DMS 273 treated with DMSO at 0.1 percent for 48 hours (cell line): ENCODE results near the gene PIPOX.
A peak's percentile ranks its signal among the peaks of the same experiment; 100 is the strongest.

Experiments used
- DNase-seq: peaks from one replicate; lab custom pipeline; 2025; lab: John Stamatoyannopoulos, UW

Gene PIPOX

GRCh38 chr17:29048440-29049368 is 5.8 kb downstream of the PIPOX start:
- DNase-seq = no peak

- no peak for DNase-seq
These were observed 6.7 kb downstream of the PIPOX start for GRCh38 chr17:29049541-29050145.

- no peak for DNase-seq
These were observed 7.2 kb downstream of the PIPOX start for GRCh38 chr17:29050176-29050575.

- DNase-seq = no peak
These were observed 8.3 kb downstream of the PIPOX start for GRCh38 chr17:29051194-29051593.

- DNase-seq = no peak
These were observed 8.8 kb downstream of the PIPOX start for GRCh38 chr17:29051731-29052130.

GRCh38 chr17:29054835-29055234 is 11.9 kb downstream of the PIPOX start:
- DNase-seq = no peak

GRCh38 chr17:29057361-29057760 is 14.4 kb downstream of the PIPOX start:
- DNase-seq = no peak

- DNase-seq = no peak
These were observed 15.4 kb downstream of the PIPOX start for GRCh38 chr17:29058391-29058790.

GRCh38 chr17:29059281-29059680 is 16.3 kb downstream of the PIPOX start:
- DNase-seq = no peak

GRCh38 chr17:29060475-29060874 is 17.5 kb downstream of the PIPOX start:
- DNase-seq = no peak

GRCh38 chr17:29061036-29061435 is 18.1 kb downstream of the PIPOX start:
- no peak for DNase-seq

- no peak for DNase-seq
These were observed 19.3 kb downstream of the PIPOX start for GRCh38 chr17:29062215-29062614.

- no peak for DNase-seq
These were observed 21.1 kb downstream of the PIPOX start for GRCh38 chr17:29063992-29064391.

GRCh38 chr17:29066047-29066446 is 23.1 kb downstream of the PIPOX start:
- DNase-seq = peak; percentile 84

- DNase-seq = peak; percentile 81
These were observed 23.7 kb downstream of the PIPOX start for GRCh38 chr17:29066606-29067005.

GRCh38 chr17:29068818-29069217 is 25.9 kb downstream of the PIPOX start:
- no peak for DNase-seq

GRCh38 chr17:29069526-29070041 is 26.6 kb downstream of the PIPOX start:
- no peak for DNase-seq

GRCh38 chr17:29070308-29070707 is 27.4 kb downstream of the PIPOX start:
- DNase-seq = no peak

GRCh38 chr17:29070781-29071180 is 27.8 kb downstream of the PIPOX start:
- DNase-seq = no peak

- DNase-seq = no peak
These were observed 28.4 kb downstream of the PIPOX start for GRCh38 chr17:29071303-29071702.

GRCh38 chr17:29073045-29073444 is 30.1 kb downstream of the PIPOX start:
- DNase-seq = no peak

- DNase-seq = no peak
These were observed 30.6 kb downstream of the PIPOX start for GRCh38 chr17:29073520-29073919.

- DNase-seq = no peak
These were observed 31.5 kb downstream of the PIPOX start for GRCh38 chr17:29074488-29074887.
